SK-N-SH treated with all-trans-retinoic acid at 6 μM for 48 hours (cell line): ENCODE results near the gene KANSL1L.

Source experiments
- BACH2 ChIP-seq: fragments of 250-450 bp; sonication (Bioruptor Pico); IDR thresholded peaks from 2 replicates; pipeline ENCODE4 v1.9.0; 2021; ENCODE audit warnings: mild to moderate bottlenecking, borderline replicate concordance
- CSDC2 ChIP-seq: fragments of 250-450 bp; sonication (Bioruptor Pico); IDR thresholded peaks from 2 replicates; pipeline ENCODE4 v1.5.0; 2020; ENCODE audit warnings: mild to moderate bottlenecking, moderate library complexity
- ESRRG ChIP-seq: fragments of 250-450 bp; sonication (Bioruptor Pico); IDR thresholded peaks from 2 replicates; pipeline ENCODE4 v1.6.1; 2021; ENCODE audit warnings: mild to moderate bottlenecking
- GLIS3 ChIP-seq: fragments of 250-450 bp; sonication (Bioruptor Pico); IDR thresholded peaks from 2 replicates; pipeline ENCODE4 v1.5.0; 2020; ENCODE audit warnings: mild to moderate bottlenecking, moderate library complexity
- OSR1 ChIP-seq: fragments of 250-450 bp; sonication (Bioruptor Pico); IDR thresholded peaks from 2 replicates; pipeline ENCODE4 v1.8.0; 2022; ENCODE audit warnings: moderate library complexity, mild to moderate bottlenecking, inconsistent platforms
- ZC3H10 ChIP-seq: fragments of 250-450 bp; sonication (Bioruptor Pico); IDR thresholded peaks from 2 replicates; pipeline ENCODE4 v1.5.1; 2021; ENCODE audit warnings: mild to moderate bottlenecking, moderate library complexity
- ZNF565 ChIP-seq: fragments of 450-650 bp; formaldehyde crosslinking; conservative IDR thresholded peaks from 2 replicates; pipeline ENCODE4 v1.5.0; 2020; ENCODE audit warnings: low read depth, mild to moderate bottlenecking, moderate library complexity
- ZNF70 ChIP-seq: fragments of 450-650 bp; formaldehyde crosslinking; IDR thresholded peaks from 2 replicates; pipeline ENCODE4 v1.5.0; 2020; ENCODE audit warnings: mild to moderate bottlenecking, moderate library complexity
- TF ChIP-seq, protein P1 (sequence below): fragments of 250-450 bp; sonication (Bioruptor Pico); IDR thresholded peaks from 2 replicates; pipeline ENCODE4 v1.5.1; 2020; ENCODE audit warnings: low read depth, mild to moderate bottlenecking, moderate library complexity
- TF ChIP-seq, protein P2 (sequence below): fragments of 250-450 bp; sonication (Bioruptor Pico); IDR thresholded peaks from 2 replicates; pipeline ENCODE4 v1.5.1; 2021; ENCODE audit warnings: mild to moderate bottlenecking, moderate library complexity

Gene KANSL1L

DNA sequence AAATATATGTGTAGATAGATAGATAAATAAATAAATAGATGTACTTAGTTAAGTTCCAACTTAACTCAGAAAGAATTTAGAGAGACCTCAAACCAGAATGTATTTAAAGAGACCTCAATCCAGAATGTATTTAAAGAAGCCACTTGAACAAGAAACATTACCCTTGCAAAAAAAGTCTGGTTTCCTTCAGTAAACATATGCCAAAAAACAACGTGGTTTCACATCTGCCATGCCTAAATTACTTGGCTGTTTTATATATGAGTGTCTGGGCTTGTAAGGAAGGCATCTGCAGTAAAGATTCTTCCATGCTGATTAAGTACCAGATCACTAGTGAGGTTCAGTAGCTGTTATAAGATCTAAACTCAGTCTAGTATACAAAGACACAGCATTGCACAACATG, 197.9 kb downstream of the KANSL1L start (continued):
- TF ChIP-seq ZNF70 (no peak), OSR1 (no peak), GLIS3 (CRISPR knock-in tag) (no peak), ZNF565 (no peak), BACH2 (CRISPR knock-in tag) (no peak), ESRRG (CRISPR knock-in tag) (no peak), CSDC2 (CRISPR knock-in tag) (no peak), ZC3H10 (CRISPR knock-in tag) (no peak)
- TF ChIP-seq, protein P1, sequence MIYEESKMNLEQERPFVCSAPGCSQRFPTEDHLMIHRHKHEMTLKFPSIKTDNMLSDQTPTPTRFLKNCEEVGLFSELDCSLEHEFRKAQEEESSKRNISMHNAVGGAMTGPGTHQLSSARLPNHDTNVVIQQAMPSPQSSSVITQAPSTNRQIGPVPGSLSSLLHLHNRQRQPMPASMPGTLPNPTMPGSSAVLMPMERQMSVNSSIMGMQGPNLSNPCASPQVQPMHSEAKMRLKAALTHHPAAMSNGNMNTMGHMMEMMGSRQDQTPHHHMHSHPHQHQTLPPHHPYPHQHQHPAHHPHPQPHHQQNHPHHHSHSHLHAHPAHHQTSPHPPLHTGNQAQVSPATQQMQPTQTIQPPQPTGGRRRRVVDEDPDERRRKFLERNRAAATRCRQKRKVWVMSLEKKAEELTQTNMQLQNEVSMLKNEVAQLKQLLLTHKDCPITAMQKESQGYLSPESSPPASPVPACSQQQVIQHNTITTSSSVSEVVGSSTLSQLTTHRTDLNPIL, result no peak
- TF ChIP-seq, protein P2, sequence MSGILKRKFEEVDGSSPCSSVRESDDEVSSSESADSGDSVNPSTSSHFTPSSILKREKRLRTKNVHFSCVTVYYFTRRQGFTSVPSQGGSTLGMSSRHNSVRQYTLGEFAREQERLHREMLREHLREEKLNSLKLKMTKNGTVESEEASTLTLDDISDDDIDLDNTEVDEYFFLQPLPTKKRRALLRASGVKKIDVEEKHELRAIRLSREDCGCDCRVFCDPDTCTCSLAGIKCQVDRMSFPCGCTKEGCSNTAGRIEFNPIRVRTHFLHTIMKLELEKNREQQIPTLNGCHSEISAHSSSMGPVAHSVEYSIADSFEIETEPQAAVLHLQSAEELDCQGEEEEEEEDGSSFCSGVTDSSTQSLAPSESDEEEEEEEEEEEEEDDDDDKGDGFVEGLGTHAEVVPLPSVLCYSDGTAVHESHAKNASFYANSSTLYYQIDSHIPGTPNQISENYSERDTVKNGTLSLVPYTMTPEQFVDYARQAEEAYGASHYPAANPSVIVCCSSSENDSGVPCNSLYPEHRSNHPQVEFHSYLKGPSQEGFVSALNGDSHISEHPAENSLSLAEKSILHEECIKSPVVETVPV (CRISPR knock-in tag), result no peak
